OCI-LY3 (cell line): ENCODE measurements around the gene MORC2.

Experiments
- H2AFZ ChIP-seq: fragments of 200-600, 300-600 bp; shearing (Covaris generic); 2 replicates; pipeline ENCODE4 v1.6.0; 2014; ENCODE audit warnings: antibody characterized with exemption, low read depth, low read length
- H3K27ac ChIP-seq: fragments of 200-600, 300-600 bp; sonication (generic); 2 replicates; pipeline ENCODE4 v1.5.1; 2014; ENCODE audit warnings: mild to moderate bottlenecking, low read length, moderate library complexity, mixed read lengths
- H3K27me3 ChIP-seq: fragments of 200-600, 300-600 bp; sonication (generic); 2 replicates; pipeline ENCODE4 v1.6.1; 2014; ENCODE audit warnings: low read depth, low read length, mixed read lengths
- H3K36me3 ChIP-seq: fragments of 200-600, 300-600 bp; sonication (generic); replicated peaks from 2 replicates; pipeline ENCODE3; 2014; ENCODE audit warnings: low read depth, low read length, mixed read lengths
- H3K4me1 ChIP-seq: fragments of 300-600, 200-600 bp; sonication (generic); 2 replicates; pipeline ENCODE4 v1.6.1; 2014; ENCODE audit warnings: low read length, mixed read lengths
- H3K4me2 ChIP-seq: fragments of 200-600, 300-600 bp; sonication (generic); 2 replicates; pipeline ENCODE4 v1.6.1; 2014; ENCODE audit warnings: low read length, mixed read lengths
- H3K4me3 ChIP-seq: fragments of 300-600, 200-600 bp; sonication (generic); 2 replicates; pipeline ENCODE4 v1.5.1; 2014; ENCODE audit warnings: antibody characterized with exemption, mild to moderate bottlenecking, low read length, moderate library complexity
- H3K79me2 ChIP-seq: fragments of 300-600, 200-600 bp; shearing (Covaris generic); 2 replicates; pipeline ENCODE4 v1.6.1; 2014; ENCODE audit warnings: mild to moderate bottlenecking, low read length, mixed read lengths
- H3K9ac ChIP-seq: fragments of 300-600, 200-600 bp; shearing (Covaris generic); 2 replicates; pipeline ENCODE4 v1.6.0; 2014; ENCODE audit warnings: mild to moderate bottlenecking, low read length, moderate library complexity
- H3K9me3 ChIP-seq: fragments of 200-600, 300-600 bp; shearing (Covaris generic); 2 replicates; pipeline ENCODE4 v1.6.1; 2014; ENCODE audit warnings: low read length, mixed read lengths; ENCODE audit not compliant: insufficient read depth
- H4K20me1 ChIP-seq: fragments of 200-600, 300-600 bp; sonication (generic); 2 replicates; pipeline ENCODE4 v1.6.1; 2016; ENCODE audit warnings: low read length, mixed read lengths; ENCODE audit not compliant: insufficient read depth
- EZH2phosphoT487 ChIP-seq: fragments of 200-600 bp; shearing (Covaris generic); IDR thresholded peaks from 2 replicates; pipeline ENCODE4 v1.6.1; 2018; ENCODE audit warnings: antibody characterized with exemption, mixed run types, low read depth
- TF ChIP-seq, protein P1 (sequence below): fragments of 200-600, 300-600 bp; sonication (generic); IDR thresholded peaks from 2 replicates; pipeline ENCODE4 v1.5.1; 2014; ENCODE audit warnings: antibody characterized with exemption, low read length, low read depth

The MORC2 gene

DNA sequence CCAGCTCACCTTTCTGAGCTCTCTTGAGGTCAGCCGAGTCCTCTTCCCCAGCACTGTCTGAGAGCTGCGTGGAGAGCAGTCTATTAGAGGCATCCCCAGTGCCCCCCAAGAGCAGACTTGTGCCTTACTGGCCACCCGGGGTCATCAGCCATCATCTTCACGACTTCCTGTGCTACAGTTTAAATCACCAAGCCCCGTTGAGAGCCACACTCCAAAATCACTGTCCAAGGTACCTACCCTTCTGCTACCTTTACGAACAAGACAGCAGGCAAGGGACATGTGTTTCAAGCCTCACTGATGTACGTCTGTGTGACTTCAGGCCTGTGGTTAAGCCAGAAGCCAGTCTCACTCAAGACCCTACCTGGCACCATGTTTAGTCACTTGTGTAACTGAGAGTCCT lies 35.1 kb downstream of the MORC2 start:
- Histone ChIP-seq H3K79me2 (no peaks in the 10 kb centered on the region), H3K4me2 (no peak overlapping the region), H3K27ac (no peak overlapping the region), H2AFZ (no peak overlapping the region), H4K20me1 (no peaks in the 10 kb centered on the region), H3K4me1 (no peaks in the 10 kb centered on the region), H3K9ac (no peak overlapping the region), H3K9me3 (no peaks in the 10 kb centered on the region), H3K36me3 (peaks cover 85% of the 10 kb centered on the region), H3K27me3 (no peaks in the 10 kb centered on the region), H3K4me3 (no peak overlapping the region)
- TF ChIP-seq, protein P1, sequence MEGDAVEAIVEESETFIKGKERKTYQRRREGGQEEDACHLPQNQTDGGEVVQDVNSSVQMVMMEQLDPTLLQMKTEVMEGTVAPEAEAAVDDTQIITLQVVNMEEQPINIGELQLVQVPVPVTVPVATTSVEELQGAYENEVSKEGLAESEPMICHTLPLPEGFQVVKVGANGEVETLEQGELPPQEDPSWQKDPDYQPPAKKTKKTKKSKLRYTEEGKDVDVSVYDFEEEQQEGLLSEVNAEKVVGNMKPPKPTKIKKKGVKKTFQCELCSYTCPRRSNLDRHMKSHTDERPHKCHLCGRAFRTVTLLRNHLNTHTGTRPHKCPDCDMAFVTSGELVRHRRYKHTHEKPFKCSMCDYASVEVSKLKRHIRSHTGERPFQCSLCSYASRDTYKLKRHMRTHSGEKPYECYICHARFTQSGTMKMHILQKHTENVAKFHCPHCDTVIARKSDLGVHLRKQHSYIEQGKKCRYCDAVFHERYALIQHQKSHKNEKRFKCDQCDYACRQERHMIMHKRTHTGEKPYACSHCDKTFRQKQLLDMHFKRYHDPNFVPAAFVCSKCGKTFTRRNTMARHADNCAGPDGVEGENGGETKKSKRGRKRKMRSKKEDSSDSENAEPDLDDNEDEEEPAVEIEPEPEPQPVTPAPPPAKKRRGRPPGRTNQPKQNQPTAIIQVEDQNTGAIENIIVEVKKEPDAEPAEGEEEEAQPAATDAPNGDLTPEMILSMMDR = no peak
- TF ChIP-seq EZH2phosphoT487 = no peak

DNA sequence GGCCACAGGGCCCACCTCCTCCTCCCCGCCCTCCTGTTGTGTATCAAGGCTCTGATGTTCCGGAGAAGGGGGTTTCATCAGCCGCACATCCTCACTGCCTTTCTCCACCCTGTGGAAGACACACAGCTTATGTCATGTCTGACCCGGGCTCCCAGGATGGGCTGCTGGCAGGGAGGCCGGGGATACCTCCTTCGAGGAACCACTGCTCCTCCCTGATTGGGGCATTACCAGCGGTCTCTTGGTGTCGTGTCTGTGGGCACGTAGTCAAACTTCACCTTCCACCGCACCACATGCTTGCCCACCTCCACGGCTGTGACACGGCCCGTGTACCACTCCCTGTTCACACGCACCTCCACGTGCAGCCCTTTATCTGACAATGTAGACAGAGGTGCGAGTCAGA lies 35.9 kb downstream of the MORC2 start:
- TF ChIP-seq EZH2phosphoT487 = no peak
- TF ChIP-seq, protein P1 = no peak
- H3K9ac ChIP-seq = no peak overlapping the region
- H3K27me3 ChIP-seq = no peaks in the 10 kb centered on the region
- no peaks in the 10 kb centered on the region for H3K79me2 ChIP-seq
- no peak overlapping the region for H3K4me2 ChIP-seq
- no peaks in the 10 kb centered on the region for H3K4me1 ChIP-seq
- peaks cover 87% of the 10 kb centered on the region for H3K36me3 ChIP-seq
- no peaks in the 10 kb centered on the region for H3K9me3 ChIP-seq
- no peak overlapping the region for H3K4me3 ChIP-seq
- no peak overlapping the region for H2AFZ ChIP-seq
- H3K27ac ChIP-seq = no peak overlapping the region
- H4K20me1 ChIP-seq = no peaks in the 10 kb centered on the region

DNA sequence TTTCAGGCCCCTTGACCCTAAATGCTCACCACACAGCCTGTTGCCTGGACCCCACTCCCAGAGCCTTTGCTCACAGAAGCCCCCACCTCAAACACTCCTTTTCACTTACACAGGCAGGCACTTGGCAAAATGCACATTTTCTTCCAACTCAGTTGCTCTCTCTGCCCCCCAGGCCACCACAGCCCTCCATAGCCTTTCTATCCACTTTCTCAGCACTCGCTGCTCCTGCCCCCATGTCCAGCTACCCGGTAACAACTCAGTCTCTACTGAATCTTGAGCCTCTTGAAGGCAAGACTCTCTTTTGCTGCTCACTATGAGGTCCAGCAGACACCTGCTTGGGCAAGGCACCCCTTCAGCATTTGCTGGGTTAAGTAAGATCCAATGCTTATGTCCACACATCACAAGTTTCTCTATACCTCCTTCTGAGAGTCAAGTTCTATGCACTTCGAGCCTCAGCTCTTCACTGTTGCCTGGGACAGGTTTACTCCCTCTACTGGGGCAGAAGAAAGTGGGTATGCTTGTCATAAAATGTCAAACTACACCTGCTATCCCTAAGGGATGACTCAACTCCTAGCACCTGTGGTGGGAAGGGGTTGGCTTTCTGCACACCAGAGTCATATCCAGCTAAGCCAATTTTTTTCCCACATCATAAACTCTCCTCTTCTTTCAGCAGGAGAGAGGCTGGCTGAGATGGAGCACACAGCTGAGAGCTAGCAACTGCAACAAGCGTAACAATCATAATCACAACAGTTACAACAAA lies 36.9 kb downstream of the MORC2 start:
- no peak overlapping the region for H3K9ac ChIP-seq
- H4K20me1 ChIP-seq = no peaks in the 10 kb centered on the region
- H3K4me2 ChIP-seq = no peak overlapping the region
- TF ChIP-seq, protein P1 = no peak
- TF ChIP-seq EZH2phosphoT487 = no peak
- no peaks in the 10 kb centered on the region for H3K79me2 ChIP-seq
- no peak overlapping the region for H3K4me3 ChIP-seq
- peaks cover 83% of the 10 kb centered on the region for H3K36me3 ChIP-seq
- no peaks in the 10 kb centered on the region for H3K4me1 ChIP-seq
- no peak overlapping the region for H3K27ac ChIP-seq
- no peaks in the 10 kb centered on the region for H3K27me3 ChIP-seq
- no peak overlapping the region for H2AFZ ChIP-seq
- H3K9me3 ChIP-seq = no peaks in the 10 kb centered on the region

DNA sequence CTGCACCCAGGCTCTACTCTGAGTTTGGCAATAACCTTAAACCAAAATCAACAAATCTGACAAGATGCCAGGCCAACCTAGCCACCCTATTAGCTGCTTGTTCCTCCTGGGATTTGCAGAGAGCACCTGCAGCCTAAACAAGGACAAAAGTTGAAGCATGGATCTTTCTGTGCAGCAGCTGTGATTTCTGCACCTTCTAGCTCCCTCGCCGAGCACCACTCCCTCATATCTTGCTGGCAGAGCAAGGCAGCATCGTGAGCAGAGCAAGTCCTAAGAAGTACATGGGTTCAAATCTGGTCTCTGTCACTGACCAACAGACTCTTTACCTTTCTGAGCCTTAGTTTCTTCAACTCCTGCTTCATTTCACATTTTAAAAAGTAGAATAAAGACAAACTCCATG lies 38.3 kb downstream of the MORC2 start:
- Histone ChIP-seq H3K79me2 (no peaks in the 10 kb centered on the region), H4K20me1 (no peaks in the 10 kb centered on the region), H3K36me3 (peaks cover 68% of the 10 kb centered on the region), H3K9me3 (no peaks in the 10 kb centered on the region), H3K4me1 (no peaks in the 10 kb centered on the region), H3K27ac (no peak overlapping the region), H3K9ac (no peak overlapping the region), H3K27me3 (no peaks in the 10 kb centered on the region), H3K4me3 (no peak overlapping the region), H3K4me2 (no peak overlapping the region), H2AFZ (no peak overlapping the region)
- TF ChIP-seq, protein P1 = no peak
- TF ChIP-seq EZH2phosphoT487 = no peak
